Right renal cortex interstitium (tissue), 3 donors: Measurements from ENCODE around the gene LRMDA. TPM values are rescaled to one million over a fixed set of nuclear protein-coding genes. Genes with fewer than 3 reads are reported as not detected.

ENCODE experiments used
- DNase-seq, 3 donors: peaks; one replicate each; pipeline ENCODE4 v3.0.0-alpha.2; 2013; ENCODE audit warnings: low read depth in 3 of 3, low spot score in 2 of 3
- polyA plus RNA-seq, 3 donors: library from polyadenylated mRNA; unstranded; fragments of 120-200 nt; gene quantifications; one replicate each; pipeline ENCODE4 v1.2.1, GENCODE V29; 2013; ENCODE audit not compliant: insufficient read length in 3 of 3

Gene LRMDA
- polyA plus RNA-seq, 3 donors, result 20.9 to 21.7 (median 21.2) TPM

DNA sequence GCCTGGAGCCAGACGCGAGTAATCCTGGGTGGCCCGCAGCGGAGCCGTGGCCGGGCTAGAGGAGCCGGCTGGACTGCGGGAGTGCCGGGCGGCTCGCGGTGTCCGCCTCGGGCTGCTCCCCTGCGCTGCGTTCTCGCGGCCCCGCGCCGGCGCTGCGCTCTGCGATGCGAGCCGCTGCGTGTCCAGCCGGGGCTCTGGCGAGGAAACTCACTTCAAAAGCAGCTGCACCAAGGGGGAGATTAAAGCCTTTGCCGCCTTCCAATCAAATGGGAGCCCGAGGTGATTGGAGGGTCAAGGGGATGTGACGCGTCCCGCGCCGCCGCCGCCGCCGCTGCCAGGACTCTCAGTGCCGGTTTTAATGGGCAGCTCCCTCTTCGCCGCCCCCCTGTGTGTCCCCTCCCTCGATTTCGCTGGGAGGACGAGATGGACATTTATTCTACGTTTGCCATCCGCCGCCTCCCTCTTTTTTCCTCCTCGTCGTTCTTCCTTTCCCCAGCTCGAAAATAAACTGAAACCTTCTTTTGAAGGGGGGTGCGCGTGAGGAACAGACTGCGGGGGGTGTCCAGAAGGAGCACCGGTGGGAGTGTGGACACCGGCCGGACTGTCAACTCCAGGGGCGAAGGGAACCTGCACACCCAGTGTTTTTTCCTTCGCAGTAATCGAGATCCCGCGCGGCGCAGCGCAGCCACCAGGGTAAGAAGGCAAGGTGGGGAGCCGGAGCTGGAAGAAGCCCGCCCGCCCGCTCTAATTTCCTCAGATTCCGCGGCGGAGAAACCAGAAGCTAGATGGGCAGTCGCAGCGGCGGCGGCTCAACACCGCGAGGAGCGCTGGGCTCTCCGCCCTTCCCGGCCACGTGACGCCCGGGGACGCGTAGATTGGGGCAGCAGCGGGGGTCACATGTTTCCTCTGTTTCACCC is 29.6 kb upstream of the LRMDA start, which contains the start of gene ZNF503:
TSS of gene ZNF503 (minus strand) at position 196 of the 917 bp plus-strand sequence. CDS start 345 bp downstream, outside the sequence.
- peak in 1 of 3 donors; percentile 95 for DNase-seq

DNA sequence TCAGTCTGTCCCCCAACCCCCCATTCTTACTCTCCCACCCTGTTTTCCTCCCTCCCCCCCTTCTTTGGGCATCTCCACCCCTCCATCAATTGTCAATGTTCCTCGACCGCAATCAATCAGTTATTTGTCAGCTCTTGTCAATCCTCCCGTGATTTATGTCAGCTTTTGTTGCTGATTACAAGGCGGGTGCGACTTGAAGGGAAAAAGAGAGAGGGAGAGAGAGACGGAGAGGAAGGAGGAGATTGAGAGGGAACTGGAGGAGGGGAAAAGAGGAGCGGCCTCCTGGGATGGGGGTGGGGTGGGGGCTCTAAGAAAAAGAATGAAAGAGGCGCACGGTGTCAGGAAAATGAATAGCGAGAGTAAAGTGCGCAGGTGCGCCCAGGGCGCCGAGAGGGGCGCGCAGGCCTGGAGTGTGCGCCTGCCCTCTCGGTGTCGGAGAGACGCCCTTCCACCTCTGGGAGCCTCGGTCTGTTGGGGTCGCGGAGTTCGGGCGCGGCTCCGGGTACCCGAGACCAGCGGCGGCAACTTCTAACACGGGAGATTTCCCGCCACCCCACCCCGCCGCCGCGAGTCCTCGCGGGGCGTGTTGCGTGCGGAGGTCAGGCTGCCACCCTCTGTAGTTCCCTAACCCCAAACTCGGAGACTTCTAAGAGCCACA is 28.8 kb upstream of the LRMDA start:
- DNase-seq, result no peak

DNA sequence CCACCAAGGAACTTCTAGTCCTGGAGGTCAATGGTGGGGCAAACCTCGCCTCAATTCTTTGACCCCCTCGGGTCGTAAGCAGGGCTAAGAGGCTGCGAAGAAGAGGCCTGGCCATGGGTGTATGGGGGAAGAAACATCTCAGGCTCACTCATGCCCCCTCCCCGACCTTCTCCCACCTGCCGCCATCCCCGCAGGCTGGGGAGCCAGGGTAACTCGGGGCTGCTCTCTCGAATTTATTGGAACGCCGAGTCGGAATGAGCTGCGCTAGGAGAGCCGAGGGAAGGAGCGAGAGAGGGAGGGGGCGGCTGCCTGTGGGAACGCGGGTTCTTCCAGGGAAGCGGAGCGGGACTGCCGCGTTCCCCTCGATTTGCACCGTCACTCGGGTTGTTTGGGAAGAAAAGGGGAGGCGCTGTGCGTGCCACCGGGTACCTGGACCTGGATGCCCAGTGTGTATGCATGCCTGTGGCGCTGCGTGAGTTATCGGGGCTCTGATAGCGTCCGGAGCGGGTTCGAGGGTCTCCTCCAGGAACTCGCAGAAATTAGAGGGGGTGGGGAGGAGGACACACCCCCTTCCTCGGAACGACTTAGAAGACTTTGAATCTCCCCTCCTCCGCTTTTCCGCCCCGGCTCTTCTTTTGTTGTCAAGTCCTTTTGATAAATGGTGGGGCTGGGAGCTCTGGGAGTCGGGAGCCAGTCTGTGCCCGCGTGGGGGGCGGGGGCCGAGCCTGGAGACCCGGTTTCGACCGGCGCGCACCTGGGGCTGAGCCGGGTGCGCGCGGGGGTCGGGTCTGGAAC is 28.1 kb upstream of the LRMDA start:
- DNase-seq, result no peak

GRCh38 chr10:75403939-75404814 is 27.2 kb upstream of the LRMDA start:
- no peak for DNase-seq

DNA sequence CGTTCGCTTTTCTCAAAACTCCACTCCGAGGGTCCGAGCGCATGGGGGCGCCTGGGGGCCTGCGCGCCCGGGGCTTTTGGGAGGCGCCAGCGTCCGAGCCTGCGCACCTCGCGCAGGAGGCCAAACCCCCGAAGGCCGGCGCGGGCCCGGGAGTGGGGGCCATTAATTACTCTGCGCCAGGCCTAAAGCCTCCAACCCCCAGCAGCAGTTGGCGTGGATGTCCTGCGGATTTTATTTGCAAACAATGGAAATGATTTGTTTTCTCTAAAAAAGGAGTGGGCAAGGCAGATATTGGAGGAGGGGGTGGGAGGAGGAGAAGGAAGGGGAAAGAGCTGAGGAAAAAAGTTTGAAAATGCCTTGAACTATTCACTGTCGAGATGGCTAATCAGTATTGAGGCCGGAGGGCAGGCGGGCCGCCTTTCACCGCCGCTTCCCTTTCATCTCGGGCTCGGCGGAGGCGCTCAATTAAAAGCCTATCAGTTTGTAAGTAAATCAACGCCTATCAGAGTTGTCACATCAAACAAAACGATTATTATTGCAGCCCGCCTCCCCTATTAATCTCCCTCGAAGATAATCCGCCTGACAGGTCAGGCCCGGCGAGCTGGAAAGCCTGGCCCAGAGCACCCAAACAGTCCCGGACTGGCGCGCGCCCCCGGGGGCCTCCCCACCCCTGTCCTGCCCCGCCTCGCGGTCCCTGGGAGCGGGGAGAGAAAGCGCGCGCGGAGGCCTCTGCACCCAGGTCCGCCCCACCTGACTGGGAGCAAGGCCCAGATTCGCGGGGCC is 26.4 kb upstream of the LRMDA start:
- no peak for DNase-seq

- no peak for DNase-seq
These were observed 25.6 kb upstream of the LRMDA start for GRCh38 chr10:75405598-75406461.

DNA sequence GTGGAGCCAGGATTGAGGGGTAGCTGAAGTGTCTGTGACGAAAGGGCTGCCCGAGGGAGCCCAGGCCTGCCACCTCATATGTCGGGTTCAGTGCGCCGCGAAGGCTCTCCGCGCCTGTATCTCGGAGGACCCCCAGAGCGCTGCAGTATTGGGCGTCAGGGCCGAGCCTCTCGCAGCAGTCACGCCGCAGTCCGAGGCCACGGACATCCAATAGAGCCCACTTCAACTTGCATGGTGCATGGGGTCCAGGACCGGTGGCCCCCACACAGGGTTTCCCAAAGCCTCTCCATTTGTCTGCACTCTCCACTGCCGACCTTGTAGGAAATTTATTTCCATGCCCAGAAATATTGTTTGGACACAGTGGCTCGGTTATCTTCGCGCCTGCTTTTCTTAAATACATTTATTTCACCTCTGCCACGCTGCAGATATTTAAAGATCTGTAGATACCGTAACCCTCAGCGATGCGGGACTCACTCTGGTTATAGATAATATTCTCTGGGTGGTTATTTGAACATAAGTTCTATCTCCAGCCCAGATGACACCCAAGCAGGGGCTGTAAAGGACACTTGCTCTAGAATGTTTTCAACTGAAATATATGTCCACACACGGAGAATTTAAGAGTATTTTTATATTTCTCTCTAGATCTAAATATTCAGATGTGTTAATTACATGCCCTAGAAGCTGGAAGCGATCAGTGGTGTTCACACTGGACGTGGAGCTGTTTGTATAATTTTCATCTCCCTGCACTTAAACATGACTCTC is 24.8 kb upstream of the LRMDA start:
- no peak for DNase-seq

GRCh38 chr10:75407224-75407712 is 24.2 kb upstream of the LRMDA start:
- DNase-seq, result no peak

DNA sequence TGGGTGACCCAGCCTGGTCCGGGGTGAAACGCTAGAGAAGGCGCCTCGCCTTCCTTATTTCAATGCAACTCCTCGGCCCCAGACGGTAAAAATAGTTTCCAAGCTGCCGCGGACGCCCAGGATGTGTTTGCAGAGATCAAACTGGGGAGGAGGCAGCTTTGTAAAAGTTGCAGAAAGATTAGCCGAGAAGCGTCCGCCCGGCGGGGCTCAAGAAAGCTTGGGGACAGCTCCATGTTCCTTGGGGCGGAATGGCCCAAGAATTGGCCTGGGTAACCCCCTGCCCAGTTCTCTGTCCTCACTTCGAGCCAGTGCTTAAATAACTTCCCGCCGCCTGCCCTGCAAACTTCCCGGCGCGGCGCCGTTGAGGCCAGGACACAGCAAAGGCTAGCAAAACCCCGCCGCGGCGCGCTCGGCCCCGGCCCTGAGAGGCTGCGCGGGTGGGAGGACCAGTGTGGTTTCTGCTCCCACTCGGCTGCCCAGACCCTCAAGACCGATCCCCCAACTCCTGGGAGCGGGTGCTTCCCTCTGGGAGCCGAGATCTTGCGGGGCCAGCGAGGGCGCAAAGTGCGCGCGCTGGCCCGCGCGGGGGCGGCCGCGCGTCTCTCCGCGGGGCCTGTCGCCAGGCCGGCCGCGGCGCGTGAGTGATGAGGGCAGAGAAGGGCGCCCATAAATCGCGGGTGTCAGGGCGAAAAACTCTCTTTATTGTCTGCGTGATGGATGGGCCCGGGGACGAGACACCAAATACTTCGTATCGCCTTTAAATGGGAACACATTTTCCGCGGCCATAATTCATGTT is 23.5 kb upstream of the LRMDA start:
- DNase-seq, result no peak

GRCh38 chr10:75408509-75408875 is 22.9 kb upstream of the LRMDA start:
- DNase-seq, result no peak

GRCh38 chr10:75408911-75409885 is 22.2 kb upstream of the LRMDA start:
- no peak for DNase-seq

- DNase-seq, result no peak
These were observed 21.1 kb upstream of the LRMDA start for GRCh38 chr10:75410132-75411005.

DNA sequence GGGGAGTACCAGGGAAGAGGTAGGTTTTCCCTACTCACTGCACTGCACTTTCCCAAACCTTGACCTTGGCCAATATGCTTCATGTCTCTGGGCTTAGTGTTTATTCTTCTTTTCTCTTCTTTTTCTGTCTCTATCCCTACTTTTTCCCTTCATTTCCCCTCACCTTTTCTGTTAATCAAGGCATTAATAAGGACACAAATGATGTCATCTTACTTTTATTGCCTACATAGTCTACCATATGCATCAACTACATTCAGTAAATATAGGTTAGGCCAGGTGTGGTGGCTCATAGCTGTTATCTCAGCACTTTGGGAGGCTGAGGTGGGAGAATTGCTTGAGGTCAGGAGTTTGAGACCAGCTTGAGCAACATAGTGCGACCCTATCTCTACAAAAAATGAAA is 16.9 kb upstream of the LRMDA start:
- no peak for DNase-seq

GRCh38 chr10:75417522-75417927 is 13.9 kb upstream of the LRMDA start:
- no peak for DNase-seq

GRCh38 chr10:75418293-75418692 is 13.1 kb upstream of the LRMDA start:
- DNase-seq, result no peak
